GM18907 (cell line): ENCODE data around the gene MASP2.
"Not testable (repeated sequence)": the region's sequence is repeated elsewhere in the genome, so short reads cannot be mapped to it uniquely, and the experiment has no call there.

ENCODE experiments used
- ATAC-seq: cut with Tn5 transposase; IDR thresholded peaks from one replicate; pipeline ENCODE4 v1.9.1; 2021; ENCODE audit warnings: mild to moderate bottlenecking, moderate library complexity; ENCODE audit not compliant: unreplicated experiment

Gene MASP2

DNA sequence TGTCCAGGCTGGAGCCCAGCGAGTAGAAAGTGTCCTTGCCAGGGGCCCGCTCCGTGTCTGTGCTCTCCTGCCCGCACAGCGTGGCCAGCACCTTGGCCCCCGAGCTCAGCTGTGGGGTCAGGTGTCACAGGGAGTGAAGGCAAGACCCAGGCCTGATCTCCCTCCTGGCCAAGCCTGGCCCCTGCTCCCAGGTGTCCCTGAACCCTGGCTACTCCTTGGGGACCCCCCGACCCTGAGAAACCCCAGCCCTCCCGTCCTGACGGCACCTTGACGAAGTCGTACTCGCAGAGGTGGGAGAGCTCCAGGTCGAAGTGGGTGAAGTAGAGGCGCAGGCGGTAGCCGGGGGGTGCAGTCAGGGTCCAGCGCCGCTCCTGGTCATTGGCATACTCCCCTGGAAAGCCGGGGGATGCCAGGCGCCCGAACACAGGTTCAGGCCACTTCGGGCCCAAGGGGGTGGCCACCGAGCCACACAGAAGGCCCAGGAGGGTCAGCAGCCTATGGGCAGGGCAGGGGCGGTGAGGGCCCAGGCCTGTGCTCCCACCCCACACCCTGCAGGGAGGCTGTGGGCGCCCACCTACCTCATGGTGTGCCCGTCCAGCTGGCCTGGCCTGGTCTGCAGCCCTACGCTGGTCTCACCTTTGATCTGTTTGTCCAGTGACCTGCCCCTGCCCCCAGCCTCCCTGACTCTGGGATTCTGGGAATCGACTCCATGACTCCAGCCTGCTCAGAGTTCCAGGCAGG is at the start of gene MASP2:
TSS of gene MASP2 (minus strand) at position 615 of the 741 bp plus-strand sequence. CDS start at position 583, 32 bp downstream.
- ATAC-seq = no peak

DNA sequence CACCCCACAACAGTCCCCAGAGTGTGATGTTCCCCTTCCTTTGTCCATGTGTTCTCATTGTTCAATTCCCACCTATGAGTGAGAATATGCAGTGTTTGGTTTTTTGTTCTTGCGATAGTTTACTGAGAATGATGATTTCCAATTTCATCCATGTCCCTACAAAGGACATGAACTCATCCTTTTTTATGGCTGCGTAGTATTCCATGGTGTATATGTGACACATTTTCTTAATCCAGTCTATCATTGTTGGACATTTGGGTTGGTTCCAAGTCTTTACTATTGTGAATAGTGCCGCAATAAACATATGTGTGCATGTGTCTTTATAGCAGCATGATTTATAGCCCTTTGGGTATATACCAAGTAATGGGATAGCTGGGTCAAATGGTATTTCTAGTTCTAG is 36.7 kb upstream of the MASP2 start:
- ATAC-seq = not testable (repeated sequence)

DNA sequence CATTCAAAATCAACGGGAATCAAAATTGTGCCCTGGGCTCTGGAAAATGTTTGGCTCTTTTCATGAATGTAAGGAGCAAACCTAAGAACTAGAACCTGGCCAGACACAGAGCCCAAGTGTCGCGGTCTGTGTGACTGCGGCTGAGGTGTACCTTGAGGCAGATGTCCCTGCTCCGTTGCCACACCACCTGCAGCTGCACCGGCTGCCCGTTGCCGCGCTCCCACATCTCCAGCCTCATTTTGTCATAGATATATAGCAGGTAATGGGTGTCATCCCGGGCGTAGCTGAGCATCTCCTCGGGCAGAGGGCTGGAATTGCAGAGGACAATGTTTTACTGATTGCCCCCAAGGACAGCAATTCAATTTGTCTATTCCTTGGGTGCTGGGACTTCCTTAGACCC is 33.9 kb upstream of the MASP2 start:
- ATAC-seq = no peak

DNA sequence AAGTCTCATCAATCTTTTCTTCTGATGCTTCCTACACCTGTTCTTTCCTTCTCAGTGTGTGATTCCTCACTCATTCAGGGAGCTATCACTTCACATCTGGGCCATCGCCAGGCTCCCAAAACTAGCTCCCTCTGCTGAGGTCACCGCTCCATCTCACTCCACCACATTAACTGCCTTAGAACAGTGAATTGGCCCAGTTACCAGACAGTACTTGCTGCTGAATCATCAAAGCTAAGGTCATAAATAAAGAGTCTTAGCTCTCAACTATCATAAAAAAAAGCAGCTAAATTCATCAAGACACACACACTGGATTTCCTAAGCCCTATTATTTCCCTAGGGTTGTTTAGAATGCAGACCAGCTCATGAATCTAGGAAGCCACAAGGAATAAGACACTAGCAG is 31.6 kb upstream of the MASP2 start:
- ATAC-seq = no peak

DNA sequence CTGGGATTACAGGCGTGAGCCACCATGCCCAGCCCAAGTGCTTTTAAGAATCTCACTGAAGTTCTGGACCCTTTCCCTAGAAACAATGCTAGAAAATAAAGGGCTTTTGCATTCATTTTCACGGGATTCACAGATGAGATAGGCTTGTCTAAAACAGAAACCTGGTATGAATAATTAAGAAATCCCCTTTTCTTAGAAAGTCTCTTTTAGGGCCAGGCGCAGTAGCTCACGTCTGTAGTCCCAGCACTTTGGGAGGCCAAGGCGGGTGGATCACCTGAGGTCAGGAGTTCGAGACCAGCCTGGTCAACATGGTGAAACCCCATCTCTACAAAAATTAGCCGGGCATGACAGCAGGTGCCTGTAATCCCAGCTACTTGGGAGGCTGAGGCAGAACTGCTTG is 26.4 kb upstream of the MASP2 start:
- not testable (repeated sequence) for ATAC-seq

DNA sequence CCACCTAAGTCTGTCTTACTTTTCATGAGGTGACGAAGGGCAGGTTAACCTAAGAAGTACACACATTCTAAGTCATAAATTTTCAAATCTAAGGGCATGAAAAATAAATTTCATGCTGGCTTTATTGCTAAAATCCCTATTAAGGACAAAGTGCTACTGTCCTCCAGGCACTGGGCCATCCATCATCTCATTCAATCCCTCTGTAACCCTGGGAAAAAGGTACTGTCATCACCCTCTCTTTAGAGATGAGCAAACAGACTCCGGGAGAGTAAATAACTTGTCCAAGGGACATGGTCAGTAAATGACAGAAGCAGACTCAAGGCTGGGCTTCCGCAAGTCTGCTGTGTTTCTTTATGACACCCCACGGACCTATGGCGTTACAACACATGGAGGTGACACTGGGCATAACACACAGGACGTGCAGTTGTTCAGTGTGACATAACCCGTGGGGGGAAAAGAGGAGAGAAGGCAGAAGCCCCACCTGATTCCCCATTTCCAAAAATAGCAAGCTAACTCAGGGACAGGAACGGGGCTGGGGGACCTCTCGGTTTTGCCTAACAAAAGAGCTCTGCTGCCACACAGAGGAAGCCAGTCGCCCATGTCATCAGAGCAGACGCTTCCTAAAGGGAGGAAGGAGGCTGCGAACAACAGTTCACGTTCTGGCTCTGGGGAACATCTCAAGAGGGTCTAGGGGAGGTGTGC is 25.3 kb upstream of the MASP2 start:
- no peak for ATAC-seq

DNA sequence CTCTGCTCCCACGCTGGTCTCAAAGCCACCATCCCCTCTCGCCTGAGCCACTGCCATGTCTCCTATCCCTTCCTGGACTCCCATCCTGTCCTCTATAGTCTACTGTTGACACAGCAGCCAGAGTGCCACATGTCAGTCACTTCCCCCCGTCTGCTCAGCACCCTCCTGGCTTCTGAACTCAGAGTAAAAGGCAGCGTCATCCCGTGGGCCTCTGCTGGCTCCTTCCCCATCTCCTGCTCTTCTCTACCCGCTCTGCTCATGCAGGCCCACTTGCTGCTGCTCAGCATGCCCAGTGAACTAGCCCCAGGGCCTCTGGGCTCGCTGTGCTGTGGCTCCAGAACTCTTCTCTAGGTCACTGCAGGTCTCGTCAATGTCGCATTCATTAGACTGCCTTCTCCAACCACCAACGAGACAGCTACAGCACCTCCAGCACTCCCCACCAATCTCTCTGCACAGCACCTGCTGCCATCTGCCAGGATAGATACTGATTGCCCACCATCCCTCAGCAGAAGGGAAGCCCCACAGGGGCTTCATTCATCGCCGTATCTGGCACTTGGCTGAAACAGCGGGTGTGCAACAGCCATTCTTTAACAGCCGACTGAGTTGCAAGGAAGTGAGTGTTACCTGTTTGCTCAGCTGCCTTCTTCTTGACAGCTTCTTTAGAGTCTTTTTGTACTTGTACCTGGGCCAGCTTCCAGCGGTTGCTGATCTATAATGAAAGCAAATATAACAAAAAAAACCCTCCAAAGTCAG is 24.6 kb upstream of the MASP2 start:
- ATAC-seq = no peak

DNA sequence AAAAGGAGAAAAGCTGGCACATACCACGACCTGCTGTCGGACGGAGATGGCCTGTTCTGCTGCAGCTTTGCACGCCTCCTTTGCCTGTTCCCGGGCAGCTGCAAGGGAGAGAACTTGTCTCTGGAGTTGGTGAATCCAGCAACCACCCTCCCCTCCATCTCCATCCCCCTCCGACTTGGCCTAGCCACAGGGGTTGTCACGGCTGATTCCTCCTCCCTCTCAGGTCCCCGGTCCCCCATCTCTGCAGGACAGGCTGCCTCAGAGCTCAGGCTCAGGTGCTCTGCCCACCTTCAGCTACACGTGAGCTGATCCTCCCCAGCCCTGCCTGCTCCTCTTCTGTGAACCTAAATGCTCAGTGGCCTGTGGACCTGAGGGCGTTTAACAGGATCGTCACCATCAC is 23.8 kb upstream of the MASP2 start:
- ATAC-seq = no peak

DNA sequence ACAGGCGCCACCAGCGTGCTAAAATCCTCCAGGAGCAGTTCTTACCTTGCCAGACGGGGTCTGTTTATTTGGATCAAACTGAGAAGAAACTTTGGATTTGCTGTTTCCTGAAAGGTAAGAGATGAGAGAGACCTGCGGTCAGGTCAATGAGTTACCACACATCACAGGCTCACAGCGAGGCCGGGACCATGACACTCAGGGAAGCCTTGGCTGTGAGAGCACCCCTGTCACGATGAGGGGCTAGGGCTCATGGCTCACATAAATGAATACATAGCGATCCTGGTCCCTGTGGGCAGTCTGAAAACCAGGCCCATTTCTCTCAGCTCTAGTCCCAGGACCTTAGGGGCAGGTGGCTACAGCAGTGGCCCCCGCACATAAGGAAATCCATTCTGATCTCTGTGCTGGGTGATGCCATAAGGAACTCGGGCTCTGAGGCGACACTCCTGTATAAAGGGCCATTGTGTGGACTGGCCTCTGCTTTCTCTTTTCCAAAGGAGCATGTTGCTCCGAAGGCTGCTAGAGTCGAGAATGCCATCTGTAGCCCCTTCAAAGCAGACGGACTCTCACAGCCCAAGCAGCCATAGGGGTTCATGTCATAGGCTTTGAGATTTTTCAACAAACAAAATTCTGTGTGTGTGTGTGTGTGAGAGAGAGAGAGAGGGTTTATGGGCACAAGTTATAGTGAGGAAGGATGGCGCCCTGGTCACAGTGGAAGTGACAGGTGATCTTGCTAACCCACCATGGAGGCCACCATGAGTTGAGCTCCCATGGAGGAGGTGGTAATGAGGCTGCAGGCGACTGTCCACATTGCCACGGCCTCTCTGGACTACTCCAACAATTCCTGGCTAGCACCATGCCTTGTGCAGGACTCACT is 21.8 kb upstream of the MASP2 start:
- no peak for ATAC-seq

DNA sequence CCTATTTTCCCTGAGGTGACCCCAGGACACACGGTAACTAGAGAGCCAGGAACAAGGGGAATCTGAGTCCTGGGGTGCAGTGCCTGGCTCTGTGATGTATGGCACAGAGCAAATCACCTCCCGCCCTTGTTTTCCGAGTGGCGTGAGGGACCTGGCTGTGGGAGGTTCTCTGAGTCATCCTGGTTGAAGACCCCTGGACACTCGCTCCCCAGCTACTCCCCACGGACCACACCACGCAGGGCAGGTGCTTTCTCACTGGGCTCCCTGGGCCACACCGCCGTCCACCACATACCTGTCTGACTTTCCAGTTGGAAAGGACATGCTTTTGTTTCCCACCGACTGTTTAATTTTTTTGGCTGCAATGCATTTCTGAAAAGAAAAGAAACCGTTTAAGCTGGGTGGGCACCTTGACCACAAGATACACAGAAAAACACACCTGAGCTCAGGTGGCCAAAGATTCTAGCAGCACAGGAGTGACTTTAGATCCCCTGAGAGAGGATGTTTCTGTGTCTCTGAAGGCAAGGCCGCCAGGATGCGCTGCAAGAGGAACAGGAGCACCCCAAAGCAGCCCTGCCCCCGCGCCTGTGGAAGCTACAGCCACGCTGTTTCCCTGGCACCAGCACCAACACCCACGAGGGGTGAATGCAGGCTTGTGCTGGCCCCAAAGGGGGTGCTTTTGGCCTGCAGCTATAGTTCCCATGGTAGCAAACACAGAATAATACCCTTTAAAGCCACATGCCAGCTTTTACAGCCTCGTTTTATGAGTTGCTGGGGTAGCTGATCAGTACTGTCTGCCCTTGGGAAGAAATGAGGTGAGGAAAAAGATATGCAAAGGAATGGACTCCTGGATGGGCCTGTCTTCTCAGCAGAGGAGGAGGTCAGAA is 20.9 kb upstream of the MASP2 start:
- ATAC-seq = no peak

DNA sequence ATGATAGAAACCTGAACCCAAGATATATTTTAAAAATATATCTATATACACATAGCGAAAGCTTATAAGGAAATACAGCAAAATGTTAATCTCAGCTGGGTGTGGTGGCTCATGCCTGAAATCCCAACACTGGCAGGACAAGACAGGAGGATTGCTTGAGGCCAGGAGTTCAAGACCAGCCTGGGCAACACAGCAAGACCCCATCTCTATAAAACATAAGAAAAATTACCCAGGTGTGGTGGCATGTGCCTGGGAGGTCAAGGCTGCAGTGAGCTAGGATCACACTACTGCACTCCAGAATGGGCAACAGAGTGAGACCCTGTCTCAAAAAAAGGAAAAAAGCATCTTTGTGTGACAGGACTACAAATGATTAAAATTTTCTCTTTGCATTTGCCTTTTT is 18.8 kb upstream of the MASP2 start:
- ATAC-seq = no peak

DNA sequence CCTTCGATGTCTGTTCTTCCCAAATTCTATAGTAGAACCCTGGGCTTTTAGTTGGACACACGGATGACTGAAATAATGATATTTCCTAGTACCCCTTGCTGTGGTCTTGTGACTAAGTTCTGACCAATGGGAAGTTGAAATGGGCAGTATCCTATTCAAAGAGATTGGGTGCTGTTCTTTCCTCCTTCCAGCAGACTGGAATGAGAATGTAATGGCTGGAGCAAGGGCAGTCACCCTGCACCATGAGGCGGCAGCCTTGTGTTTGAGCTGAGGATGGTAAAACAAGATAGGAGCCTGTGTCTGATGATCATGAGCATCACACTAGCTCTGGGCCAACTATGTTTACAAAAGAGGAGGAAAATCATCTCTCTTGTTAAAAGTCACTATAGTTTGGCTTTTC is 17.9 kb upstream of the MASP2 start:
- ATAC-seq = no peak

DNA sequence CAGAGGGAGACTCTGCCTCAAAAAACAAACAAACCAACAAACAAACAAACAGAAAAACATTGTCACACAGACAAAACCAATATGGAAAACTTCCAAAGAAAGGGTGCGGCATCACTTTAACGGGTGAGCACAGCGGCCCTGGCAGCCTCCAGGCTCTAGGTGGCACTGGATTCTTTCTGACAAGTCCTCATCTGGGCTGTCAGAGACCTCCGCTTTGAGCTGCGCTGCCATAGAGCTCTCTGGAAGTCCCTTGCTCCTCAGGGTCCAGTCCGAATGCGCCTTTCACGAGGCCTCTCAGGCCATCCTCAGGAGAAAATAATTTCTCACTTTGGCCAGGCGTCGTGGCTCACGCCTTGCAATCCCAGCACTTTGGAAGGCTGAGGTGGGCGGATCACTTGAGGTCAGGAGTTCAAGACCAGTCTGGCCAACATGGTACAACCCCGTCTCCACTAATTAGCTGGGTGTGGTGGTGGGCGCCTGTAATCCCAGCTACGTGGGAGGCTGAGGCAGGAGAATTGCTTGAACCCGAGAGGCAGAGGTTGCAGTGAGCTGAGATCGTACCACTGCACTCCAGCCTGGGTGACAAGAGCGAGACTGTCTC is 17.0 kb upstream of the MASP2 start:
- ATAC-seq = not testable (repeated sequence)

DNA sequence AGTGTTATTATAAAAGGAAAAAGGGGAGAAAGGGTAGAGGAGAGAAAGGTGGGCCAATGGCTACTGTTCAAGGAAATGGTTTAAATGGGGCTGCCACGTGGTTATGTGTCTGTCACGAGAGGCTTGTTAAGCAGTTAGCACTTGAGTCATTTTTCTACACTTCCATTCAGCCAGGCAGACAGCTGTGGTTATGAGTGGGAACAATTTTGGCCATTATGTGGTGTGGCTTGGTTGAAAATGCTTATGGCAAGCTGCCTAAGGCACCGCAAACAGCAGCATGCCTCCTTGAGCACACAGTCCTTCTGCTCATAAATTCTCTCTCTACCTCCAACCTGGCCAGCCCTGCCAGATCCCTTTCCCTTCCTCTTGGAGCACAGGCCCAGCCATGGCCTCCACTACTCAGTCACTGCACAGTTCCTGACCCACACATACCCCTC is 15.9 kb upstream of the MASP2 start:
- no peak for ATAC-seq

DNA sequence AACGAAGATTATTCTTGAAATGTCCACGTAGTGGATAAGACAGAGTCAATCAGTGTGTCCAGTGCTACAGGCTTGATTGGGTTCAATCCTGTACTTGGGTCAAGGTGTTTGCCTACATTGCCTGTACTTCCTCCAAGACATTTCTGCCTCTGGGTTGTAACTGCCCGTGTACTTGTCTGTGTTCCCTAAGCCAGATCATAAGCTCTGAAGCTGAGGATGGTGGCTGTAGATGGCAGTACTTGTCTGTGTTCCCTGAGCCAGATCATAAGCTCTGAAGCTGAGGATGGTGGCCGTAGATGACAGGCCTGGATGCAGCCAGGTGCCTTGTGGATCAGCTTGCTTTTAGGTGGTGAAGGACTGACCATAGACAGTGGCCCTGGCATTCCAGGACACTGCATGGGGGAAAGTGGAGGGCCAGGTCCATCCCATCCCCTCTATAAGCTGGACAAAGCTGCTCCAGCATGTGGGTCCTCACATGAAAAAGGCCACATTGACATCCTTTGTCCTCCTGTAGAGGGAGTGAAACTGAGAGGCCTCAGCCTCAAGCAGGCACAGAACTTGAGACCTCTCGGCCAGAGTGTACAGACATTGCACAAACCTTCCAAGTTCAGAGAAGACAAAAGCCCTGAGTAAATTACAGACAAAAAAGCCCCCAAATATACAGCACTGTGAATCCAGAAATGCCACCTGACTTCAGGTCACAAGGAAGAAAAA is 14.8 kb upstream of the MASP2 start:
- no peak for ATAC-seq

DNA sequence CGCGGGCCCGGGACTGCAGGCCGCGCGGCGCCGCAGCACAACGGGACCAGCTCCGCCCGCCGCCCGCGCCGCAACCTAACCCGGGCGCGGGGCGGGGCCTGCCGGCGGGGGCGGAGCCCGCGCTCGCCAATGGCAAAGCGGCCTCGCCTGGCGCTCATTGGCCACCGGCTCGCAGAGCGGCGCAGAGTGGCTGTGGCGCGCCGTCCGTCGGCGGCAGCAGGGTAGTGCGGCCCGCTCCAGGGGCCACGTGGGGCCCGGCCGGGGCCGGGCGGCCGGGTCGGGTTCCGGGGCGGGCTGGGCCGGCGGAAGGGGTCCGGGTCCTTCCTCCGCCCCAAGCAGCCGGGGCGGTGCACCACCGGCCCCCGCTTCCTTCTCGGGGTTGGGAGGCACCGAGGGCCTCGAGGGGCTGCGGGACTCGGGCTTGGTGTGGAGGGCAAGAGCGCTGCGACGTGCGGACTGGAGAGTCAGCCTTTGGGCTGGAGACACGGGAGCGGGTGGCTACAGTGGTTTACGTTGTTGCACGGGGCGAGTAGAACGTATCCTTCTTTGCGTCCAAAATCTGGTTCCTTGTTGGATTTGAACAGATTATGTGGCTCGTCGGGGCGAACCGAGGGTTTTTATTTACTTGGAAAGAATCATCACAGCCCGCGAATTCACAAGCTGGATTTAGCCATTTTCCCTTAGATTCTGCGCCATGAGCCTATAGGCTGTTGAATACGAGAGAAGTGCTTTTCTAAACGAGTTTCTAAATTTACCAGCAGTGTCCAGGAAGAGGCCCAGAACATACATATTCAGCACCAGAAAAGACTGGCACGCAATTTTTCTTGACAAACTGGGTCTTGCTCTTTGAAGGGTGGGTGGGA is 13.2 kb upstream of the MASP2 start, which contains the start of gene SRM:
TSS of gene SRM (minus strand) at position 51 of the 863 bp plus-strand sequence. CDS start 75 bp downstream, outside the sequence.
- ATAC-seq = peak; percentile 83

DNA sequence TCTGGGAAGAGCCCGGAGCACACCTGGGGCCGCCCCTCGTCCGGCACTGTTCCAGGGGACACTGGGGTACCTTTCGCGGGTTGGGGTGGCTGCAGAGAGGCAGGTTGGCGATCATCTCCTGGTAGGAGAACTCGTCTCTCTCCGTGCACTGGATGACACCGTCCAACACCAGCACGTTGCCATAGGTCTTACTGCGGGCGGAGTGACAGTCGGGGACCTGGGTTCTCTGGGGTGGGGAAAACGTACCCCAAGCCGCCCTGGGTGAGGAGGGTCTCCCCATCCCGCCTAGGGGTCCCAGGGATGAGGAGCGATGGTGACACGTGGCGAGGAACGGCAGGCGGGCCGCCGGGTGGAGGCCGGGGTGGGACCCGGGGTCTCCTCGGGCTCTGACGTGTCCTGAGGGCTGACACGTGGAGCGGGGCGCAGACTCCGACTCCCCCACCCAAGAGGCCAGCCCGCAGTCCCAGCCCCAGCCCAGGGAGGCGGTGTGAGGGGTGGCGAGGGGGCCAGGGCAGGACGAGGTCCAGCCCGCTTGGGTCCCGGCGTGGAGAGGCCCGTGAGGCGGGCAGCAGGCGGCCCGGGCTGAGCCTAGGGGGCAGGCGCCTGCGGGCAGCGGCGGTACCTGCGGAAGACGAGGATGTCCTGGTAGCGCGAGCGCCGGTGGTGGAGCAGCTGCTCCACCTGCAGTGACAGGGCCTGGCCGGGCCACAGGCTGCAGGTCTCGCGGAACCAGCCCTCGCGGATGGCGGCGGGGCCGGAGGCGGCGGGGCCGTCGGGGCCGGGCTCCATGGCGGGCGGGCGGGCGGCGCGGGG is 12.3 kb upstream of the MASP2 start:
- peak; percentile 30 for ATAC-seq
